HepG2 (cell line): ENCODE measurements around the gene DUOXA1. TPM values are rescaled to one million over a fixed set of nuclear protein-coding genes. Genes with fewer than 3 reads are reported as not detected.

ENCODE experiments used
- ADNP ChIP-seq: sonication (generic); formaldehyde crosslinking; IDR thresholded peaks from 2 replicates; pipeline ENCODE4 v1.4.0; 2020; ENCODE audit warnings: missing genetic modification reagents
- ARID2 ChIP-seq: sonication (generic); formaldehyde crosslinking; IDR thresholded peaks from 2 replicates; pipeline ENCODE4 v1.8.1; 2022; ENCODE audit warnings: mild to moderate bottlenecking, missing genetic modification reagents, borderline replicate concordance
- BRCA1 ChIP-seq: sonication (generic); formaldehyde crosslinking; IDR thresholded peaks from 2 replicates; pipeline ENCODE4 v1.4.0; 2020; ENCODE audit warnings: missing genetic modification reagents
- FOXA1 ChIP-seq, 2 experiments: fragments of 450-650 bp in 1 of 2; sonication (generic) in 1 of 2; formaldehyde crosslinking in 1 of 2; IDR thresholded peaks; 2 replicates each; pipeline versions ENCODE4 v1.4.0 to v1.6.1; 2016 to 2020; ENCODE audit warnings: missing genetic modification reagents in 1 of 2
- HNRNPH1 ChIP-seq: fragments of 200-400 bp; formaldehyde crosslinking; optimal IDR thresholded peaks from 2 replicates; pipeline ENCODE3; 2017; ENCODE audit warnings: mild to moderate bottlenecking, low read depth, low read length
- MIXL1 ChIP-seq: IDR thresholded peaks from 2 replicates; pipeline ENCODE4 v1.6.1; 2016
- NR1H2 ChIP-seq: sonication (generic); formaldehyde crosslinking; IDR thresholded peaks from 2 replicates; pipeline ENCODE4 v1.8.1; 2022; ENCODE audit warnings: low read depth, missing genetic modification reagents, borderline replicate concordance
- PAWR ChIP-seq: sonication (generic); formaldehyde crosslinking; IDR thresholded peaks from 2 replicates; pipeline ENCODE4 v1.4.0; 2020; ENCODE audit warnings: missing genetic modification reagents, mild to moderate bottlenecking, borderline replicate concordance
- PPARG ChIP-seq: conservative IDR thresholded peaks from 2 replicates; pipeline ENCODE4 v1.6.1; 2016; ENCODE audit warnings: missing biosample characterization, missing genetic modification reagents
- SALL1 ChIP-seq: sonication (generic); formaldehyde crosslinking; IDR thresholded peaks from 2 replicates; pipeline ENCODE4 v1.8.0; 2022; ENCODE audit warnings: mild to moderate bottlenecking, missing genetic modification reagents
- SP2 ChIP-seq: sonication (generic); formaldehyde crosslinking; IDR thresholded peaks from 2 replicates; pipeline ENCODE4 v1.5.1; 2020; ENCODE audit warnings: mild to moderate bottlenecking, missing genetic modification reagents
- TOPORS ChIP-seq: sonication (generic); formaldehyde crosslinking; IDR thresholded peaks from 2 replicates; pipeline ENCODE4 v1.8.0; 2023; ENCODE audit warnings: mild to moderate bottlenecking, missing genetic modification reagents
- YY1 ChIP-seq: IDR thresholded peaks from 2 replicates; pipeline ENCODE4 v1.6.1; 2011; ENCODE audit warnings: low read length, low read depth, moderate library complexity, mild to moderate bottlenecking; ENCODE audit not compliant: insufficient read depth, insufficient replicate concordance
- ZBTB38 ChIP-seq: sonication (generic); formaldehyde crosslinking; IDR thresholded peaks from 2 replicates; pipeline ENCODE4 v1.5.1; 2020; ENCODE audit warnings: mild to moderate bottlenecking, missing genetic modification reagents
- ZNF124 ChIP-seq: sonication (generic); formaldehyde crosslinking; IDR thresholded peaks from 2 replicates; pipeline ENCODE4 v1.4.0; 2020; ENCODE audit warnings: missing genetic modification reagents
- ZNF326 ChIP-seq: sonication (generic); formaldehyde crosslinking; IDR thresholded peaks from 2 replicates; pipeline ENCODE4 v1.4.0; 2020; ENCODE audit warnings: missing genetic modification reagents, borderline replicate concordance
- ZNF563 ChIP-seq: sonication (generic); formaldehyde crosslinking; IDR thresholded peaks from 2 replicates; pipeline ENCODE4 v1.8.0; 2022; ENCODE audit warnings: mild to moderate bottlenecking, moderate library complexity, missing genetic modification reagents
- ZNF598 ChIP-seq: sonication (generic); formaldehyde crosslinking; IDR thresholded peaks from 2 replicates; pipeline ENCODE4 v1.5.1; 2020; ENCODE audit warnings: mild to moderate bottlenecking, missing genetic modification reagents, borderline replicate concordance
- ZNF652 ChIP-seq: IDR thresholded peaks from 2 replicates; pipeline ENCODE4 v1.6.1; 2016; ENCODE audit warnings: low read depth, borderline replicate concordance
- ZNF7 ChIP-seq: IDR thresholded peaks from 2 replicates; pipeline ENCODE4 v1.6.1; 2016; ENCODE audit warnings: missing biosample characterization, missing genetic modification reagents
- ZNF737 ChIP-seq: sonication (generic); formaldehyde crosslinking; IDR thresholded peaks from 2 replicates; pipeline ENCODE4 v1.5.0; 2020; ENCODE audit warnings: missing genetic modification reagents, mild to moderate bottlenecking, borderline replicate concordance
- ZNF768 ChIP-seq: sonication (generic); formaldehyde crosslinking; IDR thresholded peaks from 2 replicates; pipeline ENCODE4 v1.4.0; 2020; ENCODE audit warnings: missing genetic modification reagents
- polyA plus RNA-seq, 8 experiments: library from polyadenylated mRNA; depleted of rRNA in 3 of 8; stranded (reverse) in 7 of 8; unstranded in 1 of 8; fragments of >200 nt; fragmentation: Illumina TruSeq in 4 of 8; extraction: Trizol in 4 of 8; gene quantifications; 2 replicates each; pipeline versions ENCODE4 v1.2.1 to v1.2.3, GENCODE V29; 2011 to 2016; ENCODE audit warnings: low read depth in 4 of 8, missing spikeins in 1 of 8, mixed read lengths in 1 of 8; ENCODE audit not compliant: insufficient read depth in 1 of 8
- total RNA-seq, 5 experiments: library from RNA; depleted of rRNA; stranded (reverse); fragments of >200 nt; fragmentation: Illumina TruSeq; extraction: Trizol; gene quantifications; 2 replicates each; pipeline ENCODE4 v1.2.3, GENCODE V29; 2016; ENCODE audit warnings: low read depth in 1 of 5
- TF ChIP-seq, protein P1 (sequence below), 2 experiments: sonication (generic) in 1 of 2; formaldehyde crosslinking in 1 of 2; IDR thresholded peaks; 2 replicates each; pipeline versions ENCODE4 v1.4.0 to v1.6.1; 2016 to 2020; ENCODE audit warnings: borderline replicate concordance in 1 of 2, low read depth in 1 of 2, mild to moderate bottlenecking in 1 of 2, missing genetic modification reagents in 1 of 2
- TF ChIP-seq, protein P2 (sequence below): IDR thresholded peaks from 2 replicates; pipeline ENCODE4 v1.4.0; 2020; ENCODE audit warnings: mild to moderate bottlenecking, missing genetic modification reagents

DUOXA1 gene
- total and polyA plus RNA-seq, 2 of the 13 experiments (the other 11 are each of a cell fraction or from before 2014, with no cell fraction given): not detected

DNA sequence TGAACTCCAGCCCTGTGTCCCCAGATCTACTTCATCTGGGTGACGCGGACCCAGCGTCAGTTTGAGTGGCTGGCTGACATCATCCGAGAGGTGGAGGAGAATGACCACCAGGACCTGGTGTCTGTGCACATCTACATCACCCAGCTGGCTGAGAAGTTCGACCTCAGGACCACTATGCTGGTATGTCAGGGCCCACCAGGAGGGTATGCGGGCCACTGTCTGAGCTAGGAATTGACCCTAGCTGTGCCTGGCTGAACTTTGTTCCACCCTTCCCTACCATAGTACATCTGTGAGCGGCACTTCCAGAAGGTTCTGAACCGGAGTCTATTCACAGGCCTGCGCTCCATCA, 33.8 kb upstream of the DUOXA1 start (continued):
- no peak for TF ChIP-seq PPARG
- TF ChIP-seq HNRNPH1: no peak
- no peak for TF ChIP-seq PAWR (CRISPR knock-in tag)
- TF ChIP-seq ZNF652 (CRISPR knock-in tag): no peak
- TF ChIP-seq BRCA1 (CRISPR knock-in tag): no peak
- TF ChIP-seq FOXA1 (IDR thresholded peaks at IDR 0.05): no peak
- no peak for TF ChIP-seq FOXA1 (CRISPR knock-in tag; IDR thresholded peaks at IDR 0.05)
- TF ChIP-seq, protein P1, sequence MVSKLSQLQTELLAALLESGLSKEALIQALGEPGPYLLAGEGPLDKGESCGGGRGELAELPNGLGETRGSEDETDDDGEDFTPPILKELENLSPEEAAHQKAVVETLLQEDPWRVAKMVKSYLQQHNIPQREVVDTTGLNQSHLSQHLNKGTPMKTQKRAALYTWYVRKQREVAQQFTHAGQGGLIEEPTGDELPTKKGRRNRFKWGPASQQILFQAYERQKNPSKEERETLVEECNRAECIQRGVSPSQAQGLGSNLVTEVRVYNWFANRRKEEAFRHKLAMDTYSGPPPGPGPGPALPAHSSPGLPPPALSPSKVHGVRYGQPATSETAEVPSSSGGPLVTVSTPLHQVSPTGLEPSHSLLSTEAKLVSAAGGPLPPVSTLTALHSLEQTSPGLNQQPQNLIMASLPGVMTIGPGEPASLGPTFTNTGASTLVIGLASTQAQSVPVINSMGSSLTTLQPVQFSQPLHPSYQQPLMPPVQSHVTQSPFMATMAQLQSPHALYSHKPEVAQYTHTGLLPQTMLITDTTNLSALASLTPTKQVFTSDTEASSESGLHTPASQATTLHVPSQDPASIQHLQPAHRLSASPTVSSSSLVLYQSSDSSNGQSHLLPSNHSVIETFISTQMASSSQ (IDR thresholded peaks at IDR 0.05; ENCODE audit: low read depth): no peak
- TF ChIP-seq, protein P1 (CRISPR knock-in tag; IDR thresholded peaks at IDR 0.05; ENCODE audit: borderline replicate concordance): no peak
- TF ChIP-seq ADNP (CRISPR knock-in tag): no peak
- TF ChIP-seq MIXL1 (CRISPR knock-in tag): no peak
- 0 out of 2 replicates have a peak, but pooled peaks have one; percentile 55 for TF ChIP-seq NR1H2 (CRISPR knock-in tag)
- TF ChIP-seq ZBTB38 (CRISPR knock-in tag): no peak
- no peak for TF ChIP-seq SALL1 (CRISPR knock-in tag)
- TF ChIP-seq ARID2 (CRISPR knock-in tag): no peak
- no peak for TF ChIP-seq ZNF768 (CRISPR knock-in tag)
- TF ChIP-seq ZNF563 (CRISPR knock-in tag): no peak
- no peak for TF ChIP-seq ZNF598 (CRISPR knock-in tag)
- peak; percentile 3; the same call in 1 of the 2 replicates for TF ChIP-seq SP2 (CRISPR knock-in tag)
- no peak for TF ChIP-seq ZNF7 (CRISPR knock-in tag)
- TF ChIP-seq, protein P2, sequence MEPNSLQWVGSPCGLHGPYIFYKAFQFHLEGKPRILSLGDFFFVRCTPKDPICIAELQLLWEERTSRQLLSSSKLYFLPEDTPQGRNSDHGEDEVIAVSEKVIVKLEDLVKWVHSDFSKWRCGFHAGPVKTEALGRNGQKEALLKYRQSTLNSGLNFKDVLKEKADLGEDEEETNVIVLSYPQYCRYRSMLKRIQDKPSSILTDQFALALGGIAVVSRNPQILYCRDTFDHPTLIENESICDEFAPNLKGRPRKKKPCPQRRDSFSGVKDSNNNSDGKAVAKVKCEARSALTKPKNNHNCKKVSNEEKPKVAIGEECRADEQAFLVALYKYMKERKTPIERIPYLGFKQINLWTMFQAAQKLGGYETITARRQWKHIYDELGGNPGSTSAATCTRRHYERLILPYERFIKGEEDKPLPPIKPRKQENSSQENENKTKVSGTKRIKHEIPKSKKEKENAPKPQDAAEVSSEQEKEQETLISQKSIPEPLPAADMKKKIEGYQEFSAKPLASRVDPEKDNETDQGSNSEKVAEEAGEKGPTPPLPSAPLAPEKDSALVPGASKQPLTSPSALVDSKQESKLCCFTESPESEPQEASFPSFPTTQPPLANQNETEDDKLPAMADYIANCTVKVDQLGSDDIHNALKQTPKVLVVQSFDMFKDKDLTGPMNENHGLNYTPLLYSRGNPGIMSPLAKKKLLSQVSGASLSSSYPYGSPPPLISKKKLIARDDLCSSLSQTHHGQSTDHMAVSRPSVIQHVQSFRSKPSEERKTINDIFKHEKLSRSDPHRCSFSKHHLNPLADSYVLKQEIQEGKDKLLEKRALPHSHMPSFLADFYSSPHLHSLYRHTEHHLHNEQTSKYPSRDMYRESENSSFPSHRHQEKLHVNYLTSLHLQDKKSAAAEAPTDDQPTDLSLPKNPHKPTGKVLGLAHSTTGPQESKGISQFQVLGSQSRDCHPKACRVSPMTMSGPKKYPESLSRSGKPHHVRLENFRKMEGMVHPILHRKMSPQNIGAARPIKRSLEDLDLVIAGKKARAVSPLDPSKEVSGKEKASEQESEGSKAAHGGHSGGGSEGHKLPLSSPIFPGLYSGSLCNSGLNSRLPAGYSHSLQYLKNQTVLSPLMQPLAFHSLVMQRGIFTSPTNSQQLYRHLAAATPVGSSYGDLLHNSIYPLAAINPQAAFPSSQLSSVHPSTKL (CRISPR knock-in tag): no peak
- 0 out of 2 replicates have a peak, but pooled peaks have one; percentile 67 for TF ChIP-seq ZNF326
- no peak for TF ChIP-seq ZNF737 (CRISPR knock-in tag)
- TF ChIP-seq TOPORS (CRISPR knock-in tag): no peak
- TF ChIP-seq ZNF124 (CRISPR knock-in tag): no peak
- TF ChIP-seq YY1: no peak
